Panc1 (cell line): Measurements from ENCODE around the gene LRCH2.

Source experiments
- CTCF ChIP-seq: fragments of 450-650 bp; IDR thresholded peaks from 2 replicates; pipeline ENCODE4 v1.5.1; 2017; ENCODE audit warnings: mild to moderate bottlenecking
- REST ChIP-seq, 2 experiments: IDR thresholded peaks; 2 replicates each; pipeline ENCODE4 v1.6.1; 2011 to 2012; ENCODE audit warnings: low read depth in 2 of 2, control low read depth in 1 of 2, low read length in 1 of 2, mild to moderate bottlenecking in 1 of 2, moderate library complexity in 1 of 2; ENCODE audit not compliant: insufficient read depth in 1 of 2

GRCh38 chrX:115266300-115266699 lies 32.4 kb upstream of the LRCH2 start:
- no peak for TF ChIP-seq REST (IDR thresholded peaks at IDR 0.05; ENCODE audit: insufficient read depth in 1 of 2, low read depth in 2 of 2, low read length in 1 of 2)
- TF ChIP-seq CTCF = no peak
